CD4-positive, alpha-beta T cell treated with Interleukin-6 for 4 hours (primary cell): Measurements from ENCODE around the gene ZSWIM3.
"Not testable (repeated sequence)": the region's sequence is repeated elsewhere in the genome, so short reads cannot be mapped to it uniquely, and the experiment has no call there.

Experiments used
- DNase-seq: peaks from one replicate; pipeline ENCODE4 v3.0.0-alpha.2; 2020; ENCODE audit warnings: mixed read lengths

The ZSWIM3 gene

GRCh38 chr20:45857114-45857881, at the start of gene ZSWIM3, which contains the start of gene ACOT8:
ZSWIM3 (plus strand) TSS chr20:45857614; CDS start chr20:45857826, 212 bp downstream.
ACOT8 (minus strand) TSS chr20:45857392; CDS start chr20:45857315, 77 bp downstream.
- peak; percentile 93 for DNase-seq

GRCh38 chr20:45810191-45810970, 47.0 kb upstream of the ZSWIM3 start:
- no peak for DNase-seq

- peak; percentile 92 for DNase-seq
These were observed 45.0 kb upstream of the ZSWIM3 start, which contains the start of gene UBE2C for GRCh38 chr20:45812157-45813005. UBE2C (plus strand) TSS chr20:45812644; CDS start chr20:45812696, 52 bp downstream.

DNA sequence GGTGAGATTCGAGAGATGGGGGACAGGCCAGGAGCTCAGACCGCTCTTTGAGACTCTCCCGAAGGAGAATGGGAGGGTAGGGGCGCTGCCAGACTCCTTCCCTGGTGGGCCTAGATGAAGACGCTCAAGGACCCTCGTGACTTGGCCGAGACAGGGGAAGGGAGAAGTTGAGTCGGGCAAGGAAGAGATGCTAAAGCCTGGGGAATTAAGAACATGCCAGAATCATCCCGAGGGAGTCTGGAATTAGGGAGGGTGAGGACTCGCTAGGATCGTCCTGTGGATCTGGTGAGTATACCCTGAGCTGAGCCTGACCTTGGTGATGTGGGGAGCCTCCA, 44.4 kb upstream of the ZSWIM3 start:
- DNase-seq = no peak

DNA sequence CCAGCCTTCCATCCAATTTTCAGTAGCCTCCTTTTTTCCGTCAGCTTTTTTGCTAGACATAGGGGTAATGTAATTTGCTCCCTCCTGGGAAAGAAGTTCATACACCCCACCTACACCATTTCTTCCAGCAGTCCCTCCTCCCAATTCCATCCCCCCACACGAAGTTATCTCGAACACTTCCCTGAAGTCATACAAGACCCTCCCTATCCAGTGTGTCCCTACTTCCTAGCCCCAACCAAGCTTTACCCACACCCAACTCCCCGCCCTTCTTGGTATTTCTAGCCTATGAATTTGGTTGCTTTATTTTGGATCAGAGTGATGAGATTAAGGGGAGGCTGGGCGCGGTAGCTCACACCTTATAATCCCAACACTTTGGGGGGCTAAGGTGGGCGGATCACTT, 43.9 kb upstream of the ZSWIM3 start:
- no peak for DNase-seq

DNA sequence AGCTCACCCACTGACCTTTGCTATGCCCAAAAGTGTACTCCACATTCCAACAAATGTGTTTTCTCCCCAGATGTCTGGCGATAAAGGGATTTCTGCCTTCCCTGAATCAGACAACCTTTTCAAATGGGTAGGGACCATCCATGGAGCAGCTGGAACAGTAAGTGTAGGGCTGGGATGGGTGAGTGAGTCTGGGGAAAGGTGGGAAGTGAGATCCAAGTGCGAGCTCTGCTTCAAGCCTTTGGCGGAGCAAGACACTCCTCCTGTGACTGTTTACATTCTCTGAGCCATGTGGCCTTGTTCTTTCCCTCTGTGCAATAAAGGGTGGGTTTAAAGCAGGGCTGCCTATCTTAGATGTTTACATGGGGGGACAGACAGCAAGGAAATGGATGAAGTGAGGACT, 43.1 kb upstream of the ZSWIM3 start:
- no peak for DNase-seq

DNA sequence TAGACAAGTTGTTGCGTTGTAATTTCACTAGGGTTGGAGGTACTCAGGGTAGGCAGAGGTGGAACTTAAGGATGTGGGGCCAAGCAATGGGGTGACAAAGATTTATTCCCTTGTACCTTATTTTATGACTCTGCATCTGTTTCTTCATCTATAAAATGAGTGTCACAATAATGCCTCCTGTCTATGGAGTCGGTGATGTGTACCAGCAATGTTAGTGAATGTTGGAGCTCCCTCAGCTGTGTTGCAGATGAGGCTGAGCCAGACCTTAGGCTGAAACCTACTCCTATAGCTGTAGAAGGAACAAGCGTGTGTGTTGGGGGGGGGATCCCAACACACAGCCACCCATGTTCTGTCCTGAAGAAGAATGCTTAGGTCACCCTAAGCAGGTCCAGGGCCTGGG, 40.5 kb upstream of the ZSWIM3 start:
- DNase-seq = no peak

DNA sequence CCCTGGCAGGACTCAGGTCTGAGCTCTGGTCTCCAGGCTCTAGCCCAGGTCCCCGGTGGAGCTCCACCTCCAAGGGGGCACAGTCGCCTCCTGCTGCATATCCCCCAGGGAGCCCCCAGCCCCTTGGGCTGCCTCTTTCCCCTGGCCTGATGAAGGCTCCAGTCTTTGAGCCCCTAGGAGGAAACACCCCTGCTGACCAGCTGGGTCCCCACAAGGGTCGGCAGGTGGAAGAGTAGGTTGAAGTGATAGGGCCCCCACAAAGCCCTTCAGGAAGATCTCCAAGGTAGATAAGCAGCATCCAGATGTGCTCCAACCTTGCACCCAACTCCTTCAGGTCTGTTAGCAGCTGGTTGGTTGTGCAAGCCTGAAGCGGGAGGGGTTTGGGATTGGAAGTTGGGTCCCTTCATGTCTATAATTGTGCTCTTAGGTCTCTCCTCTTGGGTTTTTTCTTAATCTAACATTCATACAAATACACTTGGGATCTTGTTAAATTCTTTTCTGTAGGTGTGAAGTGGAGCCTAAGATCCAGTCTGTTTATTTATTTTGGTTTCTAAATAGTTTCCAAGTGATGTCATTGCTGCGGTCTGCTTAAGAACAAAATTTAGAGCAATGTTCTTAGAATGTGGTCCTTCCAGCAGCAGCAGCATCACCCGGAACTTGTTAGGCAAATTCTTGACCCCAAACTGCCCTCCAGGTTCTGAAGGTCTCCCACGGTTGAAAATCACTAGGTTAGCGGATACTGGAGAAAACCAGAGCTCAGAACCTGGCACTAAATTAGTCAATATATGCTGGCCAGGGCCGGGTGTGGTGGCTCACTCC, 39.8 kb upstream of the ZSWIM3 start:
- DNase-seq = no peak

GRCh38 chr20:45818239-45818638, 39.2 kb upstream of the ZSWIM3 start:
- no peak for DNase-seq

GRCh38 chr20:45819466-45819865, 37.9 kb upstream of the ZSWIM3 start:
- DNase-seq = no peak

- no peak for DNase-seq
These were observed 35.5 kb upstream of the ZSWIM3 start for GRCh38 chr20:45821947-45822346.

- DNase-seq = no peak
These were observed 34.6 kb upstream of the ZSWIM3 start for GRCh38 chr20:45822857-45823256.

- DNase-seq = peak; percentile 69
These were observed 33.2 kb upstream of the ZSWIM3 start for GRCh38 chr20:45823949-45824835.

DNA sequence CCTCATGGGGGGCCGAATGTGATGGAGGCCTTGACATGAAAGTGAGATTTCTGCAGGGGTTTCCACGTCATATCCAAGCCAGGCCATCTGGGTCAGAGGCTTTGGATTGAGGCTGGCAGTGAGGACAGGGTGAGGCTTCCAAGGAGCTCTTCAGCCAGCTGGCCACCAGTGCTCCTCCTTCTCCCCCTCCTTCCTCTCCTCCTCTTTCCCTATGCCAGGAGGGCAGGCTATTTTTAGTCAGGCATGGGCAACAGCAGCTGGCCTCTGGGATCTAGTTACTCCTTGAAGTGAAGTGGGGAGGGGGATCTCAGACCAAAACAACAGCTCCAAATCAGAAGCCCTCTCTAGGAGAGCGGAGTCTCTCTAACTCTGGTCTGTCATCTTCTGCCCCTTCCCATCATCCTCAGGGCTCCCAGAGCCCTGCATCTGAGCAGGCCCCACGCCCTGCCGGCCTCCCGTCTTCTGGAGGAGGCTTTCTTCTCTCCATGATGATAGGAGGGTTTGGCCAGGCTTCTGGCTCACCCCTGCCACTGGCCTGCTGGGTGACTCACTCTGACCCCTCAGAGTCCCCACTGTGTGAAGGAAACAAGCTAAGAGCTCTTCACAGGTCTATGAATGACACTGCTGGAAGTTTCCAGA, 30.9 kb upstream of the ZSWIM3 start:
- DNase-seq = no peak

GRCh38 chr20:45827030-45827652, 30.3 kb upstream of the ZSWIM3 start, which contains the start of gene TNNC2:
TNNC2 (minus strand) TSS chr20:45827312; CDS start chr20:45827248, 64 bp downstream.
- no peak for DNase-seq

GRCh38 chr20:45827712-45828111, 29.7 kb upstream of the ZSWIM3 start:
- DNase-seq = no peak

DNA sequence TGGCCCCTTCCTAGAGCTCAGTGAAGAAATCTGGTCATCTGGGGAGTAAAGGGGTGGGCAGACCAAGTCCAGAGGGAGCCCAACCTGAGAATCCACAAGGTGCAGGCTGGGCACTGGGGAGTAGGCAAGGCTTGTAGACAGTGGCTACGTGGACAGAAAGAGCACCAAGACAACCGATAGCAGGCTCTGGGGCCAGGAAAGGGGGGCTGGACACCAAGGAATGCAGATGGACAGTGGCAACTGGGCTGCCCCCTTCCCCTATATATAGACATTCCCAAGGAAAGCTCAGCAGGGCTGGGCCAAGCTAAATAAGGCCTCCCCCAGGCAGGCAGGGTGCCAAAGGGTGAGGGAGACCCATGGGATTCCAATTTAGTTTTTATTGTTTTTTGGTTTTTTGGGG, 28.8 kb upstream of the ZSWIM3 start:
- no peak for DNase-seq

DNA sequence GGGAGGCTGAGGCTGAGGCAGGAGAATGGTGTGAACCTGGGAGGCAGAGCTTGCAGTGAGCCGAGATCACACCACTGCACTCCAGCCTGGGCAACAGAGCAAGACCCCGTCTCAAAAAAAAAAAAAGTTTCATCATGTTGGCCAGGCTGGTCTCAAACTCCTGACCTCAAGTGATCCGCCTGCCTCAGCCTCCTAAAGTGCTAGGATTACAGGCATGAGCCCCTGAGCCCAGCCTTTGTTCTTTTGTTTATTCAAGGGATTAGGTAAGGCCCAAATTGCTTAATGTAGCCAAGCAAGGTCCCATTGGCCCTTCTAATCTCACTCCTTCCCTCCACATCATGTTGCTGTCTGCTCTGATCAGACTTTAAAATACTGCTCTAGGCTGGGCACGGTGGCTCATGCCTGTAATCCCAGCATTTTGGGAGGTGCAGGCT, 27.7 kb upstream of the ZSWIM3 start:
- not testable (repeated sequence) for DNase-seq

DNA sequence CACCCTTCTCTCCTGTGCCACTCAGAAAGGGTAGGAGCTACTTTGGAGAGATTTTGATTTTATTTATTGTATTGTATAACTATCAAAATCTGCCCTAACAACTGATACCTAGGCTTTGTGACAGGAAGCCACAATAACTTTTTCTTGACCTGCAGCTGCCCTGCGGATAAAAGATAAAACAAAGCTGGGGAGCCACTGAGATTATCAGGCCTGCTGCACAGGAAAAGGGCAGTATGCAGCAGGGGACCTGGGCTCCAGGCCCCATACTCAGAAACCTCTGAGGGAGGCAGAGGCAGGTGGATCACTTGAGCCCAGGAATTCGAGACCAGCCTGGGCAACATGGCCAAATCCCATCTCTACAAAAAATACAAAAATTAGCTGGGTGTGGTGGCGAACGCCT, 24.8 kb upstream of the ZSWIM3 start:
- DNase-seq = no peak
